Measurements from ENCODE around the gene DDR2. TPM values are rescaled to one million over a fixed set of nuclear protein-coding genes. Genes with fewer than 3 reads are reported as not detected.

Gene DDR2
- total RNA-seq, 2 donors from 2014 or later: 41.6 to 69.9 TPM

- Histone ChIP-seq H3K36me3 (no peaks in the 10 kb centered on the region), H3K4me1 (peaks cover 0 to 31% of the 10 kb centered on the region in 2 donors), H3K9me3 (no peaks in the 10 kb centered on the region), H3K27ac (peak overlapping the region; percentile 33 to 61), H3K4me3 (no peak overlapping the region), H3K27me3 (no peaks in the 10 kb centered on the region)
- DNase-seq (ENCODE audit: low spot score): no peak
- TF ChIP-seq CTCF (IDR thresholded peaks at IDR 0.05): no peak
Observed at GRCh38 chr1:162670928-162671663, 38.8 kb downstream of the DDR2 start.

GRCh38 chr1:162671664-162672410 is 39.6 kb downstream of the DDR2 start:
- Histone ChIP-seq H3K36me3 (no peaks in the 10 kb centered on the region), H3K4me3 (no peak overlapping the region), H3K9me3 (no peaks in the 10 kb centered on the region), H3K27ac (peak overlapping the region; percentile 32 to 61), H3K4me1 (peaks cover 0 to 38% of the 10 kb centered on the region in 2 donors), H3K27me3 (no peaks in the 10 kb centered on the region)
- TF ChIP-seq CTCF (IDR thresholded peaks at IDR 0.05): no peak
- DNase-seq (ENCODE audit: low spot score): no peak

GRCh38 chr1:162672622-162673260 is 40.5 kb downstream of the DDR2 start:
- TF ChIP-seq CTCF (IDR thresholded peaks at IDR 0.05): no peak
- H3K27me3 ChIP-seq: no peaks in the 10 kb centered on the region
- peak overlapping the region; percentile 28 to 61 for H3K27ac ChIP-seq
- peaks cover 0 to 45% of the 10 kb centered on the region in 2 donors for H3K4me1 ChIP-seq
- no peak overlapping the region for H3K4me3 ChIP-seq
- H3K36me3 ChIP-seq: no peaks in the 10 kb centered on the region
- DNase-seq (ENCODE audit: low spot score): no peak
- H3K9me3 ChIP-seq: no peaks in the 10 kb centered on the region

- Histone ChIP-seq H3K9me3 (no peaks in the 10 kb centered on the region), H3K36me3 (no peaks in the 10 kb centered on the region), H3K4me1 (peaks cover 0 to 55% of the 10 kb centered on the region in 2 donors), H3K27me3 (no peaks in the 10 kb centered on the region), H3K27ac (peak overlapping the region in 1 of 2 donors; percentile 61), H3K4me3 (no peak overlapping the region)
- no peak for TF ChIP-seq CTCF (IDR thresholded peaks at IDR 0.05)
- no peak for DNase-seq (ENCODE audit: low spot score)
Observed at GRCh38 chr1:162674034-162674608, 41.9 kb downstream of the DDR2 start.

GRCh38 chr1:162676087-162676486 is 43.8 kb downstream of the DDR2 start:
- Histone ChIP-seq H3K36me3 (no peaks in the 10 kb centered on the region), H3K4me3 (no peak overlapping the region), H3K4me1 (peaks cover 0 to 54% of the 10 kb centered on the region in 2 donors), H3K9me3 (no peaks in the 10 kb centered on the region), H3K27me3 (no peaks in the 10 kb centered on the region), H3K27ac (peak overlapping the region; percentile 56 to 77)
- TF ChIP-seq CTCF (IDR thresholded peaks at IDR 0.05): no peak
- no peak for DNase-seq (ENCODE audit: low spot score)
